Stimulated activated CD8-positive, alpha-beta memory T cell treated with anti-CD3 and anti-CD28 coated beads, Interleukin-4, amount 100 ng/mL, for 48 hours (primary cell): ENCODE measurements around the gene CEP20.

Experiments used
- DNase-seq: peaks from one replicate; pipeline ENCODE4 v3.0.0-alpha.2; 2020

CEP20 gene

DNA sequence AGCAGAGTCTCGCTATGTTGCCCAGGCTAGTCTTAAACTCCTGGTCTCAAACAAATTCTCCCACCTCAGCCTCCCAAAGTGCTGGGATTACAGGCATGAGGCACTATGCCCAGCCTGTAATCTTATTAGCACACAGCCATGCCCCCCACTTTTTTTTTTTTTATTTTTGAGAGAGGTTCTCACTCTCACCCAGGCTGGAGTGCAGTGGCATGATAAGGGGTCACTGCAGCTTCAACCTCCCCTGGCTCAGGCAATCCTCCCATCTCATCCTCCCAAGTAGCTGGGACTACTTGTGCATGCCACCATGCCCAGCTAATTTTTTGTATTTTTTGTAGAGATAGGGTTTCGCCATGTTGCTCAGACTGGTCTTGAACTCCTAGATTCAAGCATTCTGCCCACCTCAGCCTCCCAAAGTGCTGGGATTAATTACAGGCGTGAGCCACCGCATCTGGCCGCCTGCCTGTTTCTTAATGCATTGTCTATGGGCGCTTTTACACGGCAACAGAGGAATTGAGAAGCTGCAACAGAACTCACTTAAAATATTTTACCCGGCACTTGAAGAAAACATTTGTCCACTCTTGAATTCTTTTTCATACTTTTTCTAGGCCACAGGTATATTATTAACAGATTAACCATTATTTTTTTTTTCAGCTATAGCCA, 8.8 kb upstream of the CEP20 start:
- DNase-seq = no peak

DNA sequence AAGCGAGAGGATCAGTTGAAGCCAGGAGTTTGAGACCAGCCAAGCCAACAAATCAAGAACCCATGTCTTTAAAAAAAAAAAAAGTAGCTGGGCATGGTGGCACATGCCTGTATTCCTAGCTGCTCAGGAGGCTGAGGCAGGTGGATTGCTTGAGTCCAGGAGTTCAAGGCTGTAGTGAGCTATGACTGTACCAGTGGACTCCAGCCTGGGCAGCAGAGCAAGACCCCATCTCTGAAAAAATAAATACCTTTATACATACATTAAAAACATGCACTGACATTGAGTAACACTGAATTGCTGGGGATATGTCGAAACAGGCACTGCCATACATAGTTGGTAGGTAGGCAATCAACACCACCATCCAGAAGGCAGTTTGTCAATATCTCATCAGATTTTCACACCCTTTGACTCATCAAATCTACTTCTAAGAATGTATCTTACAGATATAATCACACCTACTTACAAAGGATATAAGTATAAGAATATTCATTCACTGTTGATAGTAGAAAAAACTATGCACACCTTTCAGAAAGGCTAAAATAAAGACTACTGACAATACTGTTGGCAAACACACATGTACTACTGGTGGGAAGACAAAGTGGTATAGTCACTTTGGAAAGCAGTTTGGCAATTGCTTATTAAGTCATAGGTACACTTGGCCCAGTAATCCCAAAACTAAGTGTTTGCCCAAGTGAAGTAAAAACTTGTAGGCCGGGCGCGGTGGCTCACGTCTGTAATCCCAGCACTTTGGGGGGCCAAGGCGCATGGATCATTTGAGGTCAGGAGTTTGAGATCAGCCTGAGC, 6.4 kb upstream of the CEP20 start:
- DNase-seq = no peak

DNA sequence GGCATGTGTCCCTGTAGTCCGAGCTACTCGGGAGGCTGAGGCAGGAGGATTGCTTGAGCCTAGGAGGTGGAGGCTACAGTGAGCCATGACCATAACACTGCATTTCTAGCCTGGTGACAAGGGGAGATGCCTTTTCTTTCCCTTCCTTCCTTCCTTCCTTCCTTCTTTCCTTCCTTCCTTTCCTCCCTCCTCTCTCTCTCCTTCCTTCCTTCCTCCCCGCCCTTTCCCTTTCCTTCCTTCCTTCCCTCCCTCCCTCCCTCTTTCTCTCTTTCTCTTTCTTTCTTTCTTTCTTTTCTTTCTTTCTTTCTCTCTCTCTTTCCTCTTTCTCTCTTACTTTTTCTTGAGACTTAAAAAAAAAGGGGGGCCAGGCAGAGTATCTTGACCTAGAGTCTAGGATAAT, 3.1 kb upstream of the CEP20 start:
- no peak for DNase-seq

DNA sequence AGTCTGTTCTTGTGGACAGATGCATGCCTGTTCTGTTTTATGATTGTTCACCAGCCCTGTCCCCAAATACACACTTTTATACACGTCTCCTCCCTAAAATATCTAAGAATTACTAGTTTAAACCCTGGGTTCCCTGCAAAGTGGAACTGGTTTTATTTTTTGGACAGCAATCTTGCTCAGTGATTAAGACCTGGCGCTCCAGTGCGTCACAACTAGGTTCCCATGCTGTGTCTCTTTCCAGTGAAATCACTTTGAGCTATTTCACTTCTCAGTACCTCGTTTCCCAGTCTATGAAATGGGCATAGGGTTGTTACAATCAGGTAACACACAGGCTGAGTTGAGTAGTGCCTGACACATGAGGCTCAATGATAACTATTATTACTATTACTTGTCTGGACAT, 1.1 kb downstream of the CEP20 start:
- DNase-seq = no peak

DNA sequence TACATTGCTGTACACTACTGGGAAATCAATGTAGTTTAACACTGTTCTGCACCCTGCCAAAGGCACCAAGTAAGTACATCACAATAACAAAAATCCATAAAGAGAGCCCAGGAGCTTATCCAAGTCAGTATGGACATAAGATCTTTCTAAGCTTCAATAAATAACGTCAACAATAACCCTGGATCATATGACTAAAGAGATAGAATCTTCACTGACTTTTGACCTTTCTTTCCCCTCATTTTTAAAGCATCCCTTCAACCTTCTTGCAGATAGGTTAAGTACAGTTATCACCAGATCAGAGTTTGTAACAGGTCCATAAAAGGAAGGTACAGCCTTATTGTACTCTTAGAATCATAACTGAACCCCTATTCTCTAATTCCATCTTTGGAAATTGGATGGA, 2.3 kb downstream of the CEP20 start:
- no peak for DNase-seq

DNA sequence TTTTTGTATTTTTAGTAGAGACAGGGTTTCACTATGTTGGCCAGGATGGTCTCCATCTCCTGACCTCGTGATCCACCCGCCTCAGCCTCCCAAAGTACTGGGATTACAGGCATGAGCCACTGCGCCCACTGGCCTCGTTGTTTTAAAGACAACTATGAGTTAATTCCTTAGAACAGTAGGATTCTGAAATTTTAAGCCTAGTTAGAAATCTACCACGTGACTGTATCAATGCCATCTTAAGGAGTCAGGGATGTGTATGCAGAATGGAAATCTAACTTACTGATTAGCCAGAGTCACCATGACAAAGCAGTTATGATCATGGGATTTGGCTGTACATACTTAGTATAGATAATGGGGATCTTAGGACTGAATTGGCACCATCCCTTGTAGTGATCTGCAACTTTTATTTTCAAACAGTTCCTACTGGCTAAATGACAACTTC, 2.8 kb downstream of the CEP20 start:
- no peak for DNase-seq

DNA sequence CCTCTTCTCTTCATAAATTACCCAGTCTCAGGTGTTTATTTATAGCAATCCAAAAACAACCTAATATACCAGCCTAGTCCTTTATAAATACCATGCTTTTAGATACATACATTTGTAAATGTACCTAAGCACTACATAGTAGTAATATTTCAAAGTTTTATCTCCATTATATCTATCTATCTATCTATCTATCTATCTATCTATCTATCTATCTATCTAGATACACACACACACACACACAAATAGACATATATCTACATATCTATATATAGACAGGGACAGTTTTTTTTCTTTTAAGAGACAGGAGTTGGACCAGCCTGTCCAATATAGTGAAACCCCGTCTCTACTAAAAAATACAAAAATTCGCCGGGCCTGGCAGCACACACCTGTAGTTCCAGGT, 5.8 kb downstream of the CEP20 start:
- DNase-seq = no peak

DNA sequence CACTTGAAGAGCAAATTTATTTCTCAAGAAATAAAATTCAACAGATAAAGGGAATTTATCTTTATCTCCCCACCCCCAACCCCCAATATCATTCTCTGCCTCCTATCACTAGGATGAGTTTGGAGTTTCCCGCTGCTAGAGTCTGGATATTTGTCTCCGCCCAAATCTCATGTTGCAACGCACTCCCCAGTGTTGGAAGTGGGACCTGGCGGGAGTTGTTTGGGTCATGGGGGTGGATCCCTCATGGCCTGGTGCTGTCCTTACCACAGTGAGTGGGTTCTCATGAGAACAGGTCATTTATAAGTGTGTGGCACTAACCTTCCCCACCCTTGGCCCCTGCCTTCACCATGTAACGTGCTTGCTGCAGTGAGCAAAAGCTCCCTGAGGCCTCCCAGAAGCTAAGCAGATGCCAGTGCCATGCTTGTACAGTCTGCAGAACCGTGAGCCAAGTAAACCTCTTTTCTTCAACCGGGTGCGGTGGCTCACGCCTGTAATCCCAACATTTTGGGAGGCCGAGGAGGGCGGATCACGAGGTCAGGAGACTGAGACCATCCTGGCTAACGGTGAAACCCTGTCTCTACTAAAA, 6.5 kb downstream of the CEP20 start:
- DNase-seq = no peak

DNA sequence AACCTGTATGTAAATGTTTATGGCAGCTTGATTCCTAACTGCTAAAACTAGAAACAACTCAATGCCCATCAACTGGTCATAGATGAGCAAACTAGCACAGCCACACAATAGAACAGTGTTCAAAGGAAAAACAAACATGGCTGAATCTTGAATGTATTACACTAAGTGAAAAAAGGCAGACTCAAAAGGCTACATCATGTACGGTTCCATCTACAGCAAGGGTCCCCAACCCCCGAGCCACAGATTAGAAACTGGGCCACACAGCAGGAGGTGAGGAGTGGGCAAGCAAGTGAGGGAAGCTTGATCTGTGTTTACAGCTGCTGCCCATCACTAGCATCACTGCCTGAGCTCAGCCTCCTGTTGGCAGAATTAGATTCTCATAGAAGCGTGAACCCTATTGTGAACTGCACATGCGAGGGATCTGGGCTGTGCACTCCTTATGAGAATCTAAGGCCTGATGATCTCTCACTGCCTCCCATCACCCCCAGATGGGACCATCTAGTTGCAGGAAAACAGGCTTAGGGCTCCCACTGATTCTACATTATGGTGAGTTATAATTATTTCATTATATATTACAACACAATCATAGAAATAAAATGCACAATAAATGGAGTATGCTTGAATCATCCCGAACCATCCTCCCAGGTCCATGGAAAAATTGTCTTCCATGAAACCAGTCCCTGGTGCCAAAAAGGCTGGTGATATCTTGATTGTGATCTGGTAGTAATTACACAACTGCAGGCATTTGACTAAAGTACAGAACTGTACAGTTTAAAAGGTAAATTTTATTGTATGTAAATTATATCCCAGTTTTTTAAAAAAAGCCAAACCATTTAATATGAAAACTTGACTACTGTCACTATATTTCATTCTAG, 7.7 kb downstream of the CEP20 start:
- DNase-seq = no peak

DNA sequence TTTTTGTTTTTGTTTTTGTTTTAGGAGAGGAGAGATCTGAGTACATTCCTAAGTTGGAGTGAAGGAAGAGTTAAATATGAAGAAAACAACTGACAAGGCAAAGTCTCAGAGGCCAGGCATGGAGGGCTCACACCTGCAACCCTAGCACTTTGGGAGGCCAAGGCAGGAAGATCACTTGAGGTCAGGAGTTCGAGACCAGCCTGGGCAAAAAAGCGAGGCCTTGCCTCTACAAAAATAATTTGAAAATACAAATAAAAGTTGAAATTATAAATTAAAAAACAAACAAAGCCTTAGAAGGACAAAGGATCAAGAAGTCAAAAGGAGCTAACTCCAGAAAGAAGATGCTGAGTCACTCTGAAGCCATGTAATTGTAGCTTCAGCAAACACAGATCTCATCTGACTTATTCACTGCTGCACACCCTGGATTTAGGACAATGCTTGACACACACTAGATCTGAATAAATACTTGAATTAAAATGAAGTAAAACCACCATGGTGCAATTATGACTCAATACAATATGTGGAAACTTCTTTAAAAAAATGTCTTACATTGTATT, 9.1 kb downstream of the CEP20 start:
- DNase-seq = no peak

DNA sequence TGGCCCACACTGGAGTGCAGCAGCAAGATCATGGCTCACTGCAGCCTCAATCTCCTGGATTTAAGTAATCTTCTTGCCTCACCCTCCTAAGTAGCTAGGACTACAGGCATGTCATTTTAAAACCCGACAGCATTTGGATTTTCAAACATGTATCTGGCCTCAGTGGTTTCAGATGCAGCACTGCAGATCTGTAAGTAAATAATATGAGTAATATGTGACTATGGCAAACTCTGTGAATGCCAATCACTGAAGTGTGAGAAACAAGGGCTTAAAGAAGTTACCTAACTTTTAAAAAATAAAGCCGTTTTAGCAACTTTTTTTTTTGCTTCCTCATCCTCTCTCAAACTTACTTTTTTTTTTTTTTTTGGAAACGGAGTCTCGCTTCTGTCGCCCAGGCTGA, 11.9 kb downstream of the CEP20 start:
- DNase-seq = no peak

DNA sequence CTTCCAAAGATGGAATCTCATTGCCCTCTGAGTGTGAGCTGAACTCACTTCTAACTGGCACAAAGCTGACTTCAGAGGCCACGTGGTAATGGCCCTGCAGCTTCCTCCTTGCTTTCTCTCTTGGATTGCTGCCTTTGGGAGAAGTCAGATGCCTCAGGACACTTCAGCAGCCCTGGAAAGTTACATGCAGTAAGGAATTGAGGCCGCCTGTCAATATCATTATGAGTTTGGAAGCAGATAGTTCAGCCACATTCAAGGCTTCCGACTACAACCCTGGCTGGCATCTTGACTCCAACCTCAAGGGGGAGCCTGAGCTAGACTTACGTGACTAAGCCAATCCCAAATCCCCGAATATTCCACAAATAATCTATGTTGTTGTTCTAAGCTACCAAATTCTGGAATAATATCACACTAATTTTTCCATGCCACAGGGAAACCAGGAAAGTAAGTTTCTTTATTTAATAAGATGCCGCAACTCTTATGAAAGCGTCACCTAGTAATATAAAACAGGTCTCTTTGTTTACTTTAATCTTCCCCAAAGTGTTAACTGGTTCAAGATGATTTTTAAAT, 13.6 kb downstream of the CEP20 start:
- DNase-seq = no peak

DNA sequence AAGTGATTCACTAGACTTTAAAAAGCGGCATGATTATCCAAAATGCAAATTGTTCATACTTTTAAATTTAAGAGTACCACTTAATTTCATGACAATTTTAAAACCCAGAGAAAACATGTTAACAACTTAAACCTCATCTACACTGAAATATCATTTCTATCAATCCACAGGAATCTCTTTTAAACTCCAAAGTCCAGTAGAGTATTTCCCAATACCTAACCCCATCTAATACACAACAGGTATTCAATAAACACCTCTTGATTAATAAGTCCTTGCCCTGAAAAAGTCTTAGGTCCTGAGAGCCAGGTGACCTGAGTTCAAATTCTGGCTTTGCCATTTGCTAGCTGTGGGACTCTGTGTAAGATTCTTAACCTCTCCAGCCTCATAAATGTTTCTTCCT, 14.7 kb downstream of the CEP20 start:
- no peak for DNase-seq

DNA sequence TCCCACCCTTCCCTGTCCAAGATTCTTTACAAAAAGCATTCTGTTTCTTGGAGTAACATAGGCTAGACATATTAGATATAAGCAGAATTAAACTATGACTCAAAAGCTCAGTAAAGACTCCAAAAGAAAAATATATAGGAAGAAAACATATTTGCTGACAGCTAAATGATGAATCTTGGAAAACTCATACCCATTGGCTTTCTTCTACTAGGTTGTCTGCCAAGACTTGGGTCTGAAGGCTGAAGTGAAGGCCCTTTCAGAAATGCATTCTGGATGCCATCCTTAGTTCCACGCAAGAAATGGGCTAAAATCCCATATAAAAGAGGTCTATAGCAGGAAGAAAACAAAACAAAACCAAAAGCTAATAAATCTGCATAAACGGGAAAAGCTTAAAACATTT, 15.1 kb downstream of the CEP20 start:
- no peak for DNase-seq

DNA sequence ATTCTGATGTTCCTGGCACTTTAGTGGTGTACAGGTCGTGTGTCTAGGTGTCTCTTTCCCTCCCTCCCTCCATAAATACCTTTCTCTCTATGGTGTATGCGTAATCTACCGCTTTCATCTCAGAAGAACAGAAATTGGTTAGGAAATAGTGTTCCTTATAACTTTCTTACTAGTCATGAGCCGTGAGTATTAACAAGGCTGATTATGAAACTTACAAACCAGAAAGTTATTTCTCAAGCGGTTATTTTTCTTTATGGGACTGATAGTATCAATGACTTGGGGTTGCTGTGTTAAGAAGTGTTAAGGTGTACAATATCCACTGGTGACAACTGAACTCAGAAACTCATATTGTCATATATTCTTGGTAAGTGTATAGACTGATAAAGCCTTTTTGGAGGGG, 18.4 kb downstream of the CEP20 start:
- no peak for DNase-seq

DNA sequence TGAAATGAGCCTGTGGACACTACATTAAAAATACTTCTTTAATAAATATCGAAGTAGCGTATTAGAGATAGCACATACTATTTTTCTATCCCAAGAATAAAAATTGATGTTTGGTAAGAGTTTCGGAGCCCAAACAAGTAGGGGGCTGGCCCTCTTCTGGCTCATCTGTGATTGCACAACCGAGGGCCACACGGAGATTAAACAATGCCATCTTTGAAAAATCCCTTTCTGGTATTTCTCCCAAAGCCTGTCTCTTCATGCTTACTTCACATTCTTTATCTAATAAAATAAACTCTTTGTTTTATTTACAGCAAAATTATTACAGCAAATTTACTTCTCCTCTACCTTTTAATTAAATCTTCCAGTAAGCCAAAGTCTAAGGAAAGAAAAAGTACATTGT, 22.0 kb downstream of the CEP20 start:
- no peak for DNase-seq

DNA sequence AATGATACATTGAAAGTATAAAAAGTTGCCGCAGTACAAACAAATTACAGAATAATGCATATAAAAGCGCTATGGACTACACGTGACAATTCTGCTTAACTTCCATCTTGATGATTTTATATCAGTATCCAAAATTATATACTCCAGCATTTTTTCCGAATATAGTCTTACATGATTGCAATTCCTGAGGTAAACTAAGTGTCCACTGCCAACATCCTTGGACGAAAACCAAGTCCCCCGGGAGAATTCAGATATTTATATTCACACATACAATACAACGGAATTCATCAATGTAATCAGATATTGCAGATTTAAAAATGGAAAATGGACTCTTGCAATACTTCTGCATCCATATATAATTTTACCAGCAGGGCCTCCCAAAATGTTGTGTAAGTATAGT, 22.7 kb downstream of the CEP20 start:
- DNase-seq = no peak

DNA sequence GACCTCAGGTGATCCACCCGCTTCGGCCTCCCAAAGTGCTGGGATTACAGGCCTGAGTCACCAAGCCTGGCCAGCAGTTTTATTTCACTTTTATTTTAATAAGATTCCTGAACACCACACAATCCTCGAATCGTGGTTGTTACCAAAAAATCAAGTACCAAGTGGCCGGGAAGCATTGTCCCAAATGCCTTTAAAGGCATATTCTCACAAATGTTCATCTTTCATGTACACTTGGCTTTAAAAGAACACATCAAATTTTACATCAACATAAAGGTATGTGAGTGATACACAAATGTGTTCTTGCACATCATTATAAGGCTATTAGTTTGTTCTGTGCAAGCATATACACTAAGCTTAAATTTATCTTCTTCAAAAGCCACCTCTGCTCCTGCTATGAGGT, 23.5 kb downstream of the CEP20 start:
- no peak for DNase-seq

DNA sequence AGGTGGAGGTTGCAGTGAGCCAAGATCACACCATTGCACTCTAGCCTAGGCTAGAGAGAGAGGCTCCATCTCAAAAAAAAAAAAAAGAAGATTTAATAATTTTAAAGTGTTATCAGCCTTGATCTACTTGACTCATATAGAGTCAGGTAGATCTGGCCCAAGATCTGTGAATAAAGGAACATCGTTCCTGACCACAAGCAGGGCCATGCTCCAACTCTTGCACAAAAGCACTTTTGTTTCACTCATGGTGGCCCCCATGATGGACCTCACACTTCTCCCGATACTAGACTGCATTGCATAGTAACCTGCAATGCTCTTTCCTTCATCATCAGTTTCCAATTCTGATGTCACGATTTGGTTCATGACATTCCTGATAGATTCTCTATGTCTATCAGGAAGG, 26.4 kb downstream of the CEP20 start:
- no peak for DNase-seq

DNA sequence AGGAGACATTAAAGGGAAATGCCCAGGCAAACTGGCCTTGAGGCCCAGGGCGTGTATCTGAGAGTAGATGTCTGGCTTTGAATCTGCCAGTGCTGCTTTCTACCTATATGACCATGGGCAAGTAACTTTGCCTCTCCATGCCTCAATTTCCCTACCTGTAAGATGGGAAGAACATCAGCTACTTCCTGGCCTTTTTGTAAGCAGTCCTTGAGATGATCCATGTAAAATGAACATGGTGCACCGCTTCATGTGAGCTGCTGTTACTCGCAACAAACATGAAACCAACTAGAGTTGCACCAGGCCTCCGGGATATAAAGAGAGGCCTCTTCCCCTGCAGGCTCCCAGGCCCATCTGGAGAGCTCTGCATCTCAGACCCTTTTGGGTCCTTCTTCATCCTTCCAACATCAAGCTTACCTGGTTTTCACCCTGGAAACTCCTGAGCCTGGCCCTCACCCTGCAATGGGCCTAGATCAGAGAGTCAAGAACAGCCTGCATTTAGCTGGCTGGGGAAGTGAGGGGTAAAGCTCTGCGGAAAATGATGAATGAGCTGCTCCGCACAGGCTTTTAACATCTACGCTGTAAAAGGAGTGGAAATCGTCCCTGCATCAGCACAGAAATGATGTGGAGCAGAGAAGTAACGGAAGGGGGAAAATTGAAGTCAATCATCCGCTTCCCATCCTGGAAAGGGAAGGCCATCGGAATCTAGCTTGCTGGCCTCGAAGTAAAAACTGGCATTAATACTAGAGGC, 29.3 kb downstream of the CEP20 start:
- DNase-seq = no peak

DNA sequence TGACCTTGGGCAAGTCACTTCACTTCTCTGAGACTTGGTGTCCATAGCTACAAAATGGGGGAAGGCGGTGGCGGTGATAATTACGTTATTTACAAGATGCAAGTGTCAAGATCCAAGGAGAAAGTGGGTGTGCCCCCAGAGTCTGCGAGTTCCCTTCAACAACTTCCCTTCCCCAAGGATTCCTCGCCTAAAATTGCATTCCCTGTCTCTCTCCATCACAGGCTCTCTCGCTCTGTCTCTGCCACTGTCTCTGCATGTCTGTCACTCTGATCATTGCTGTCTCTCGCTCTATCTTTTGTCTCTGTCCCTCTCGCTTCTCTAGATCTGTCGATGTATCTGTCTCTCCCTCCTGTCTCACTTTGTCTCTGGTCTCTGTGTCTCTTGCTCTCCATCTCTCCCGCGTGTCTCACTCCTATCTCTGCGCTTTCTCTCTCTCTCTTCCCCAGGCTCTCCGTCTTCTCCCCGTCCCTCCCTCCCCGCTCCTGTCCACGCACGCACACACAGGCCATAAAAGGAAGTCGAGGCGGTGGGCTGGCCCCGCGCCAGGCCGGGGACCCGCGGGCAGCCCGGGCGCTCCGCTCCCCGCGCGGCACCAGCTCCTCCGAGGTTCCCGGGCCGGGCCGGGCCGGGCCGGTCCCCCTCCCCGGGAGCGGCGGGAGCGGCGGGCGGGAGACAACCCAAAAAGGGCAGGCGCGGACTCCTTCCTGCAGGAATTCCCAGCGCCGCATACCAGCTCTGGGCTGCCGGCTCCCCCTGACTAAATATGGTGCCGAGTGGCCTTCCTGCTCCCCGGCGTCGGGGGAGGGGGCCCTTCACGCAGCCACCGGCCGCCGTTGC, 30.5 kb downstream of the CEP20 start:
- no peak for DNase-seq
